ENCODE data around the gene HIVEP3.
A peak's percentile ranks its signal among the peaks of the same experiment; 100 is the strongest.

HIVEP3 gene

GRCh38 chr1:41475859-41476567, 442.7 kb downstream of the HIVEP3 start:
- DNase-seq, result peak; percentile 62

GRCh38 chr1:41475346-41475745, 443.4 kb downstream of the HIVEP3 start:
- DNase-seq, result no peak

- peak; percentile 54 for DNase-seq
Observed at GRCh38 chr1:41474490-41475271, 444.0 kb downstream of the HIVEP3 start.

- DNase-seq, result no peak
Observed at GRCh38 chr1:41473738-41474362, 444.9 kb downstream of the HIVEP3 start.

GRCh38 chr1:41471658-41472057, 447.1 kb downstream of the HIVEP3 start:
- no peak for DNase-seq

- DNase-seq, result no peak
Observed at GRCh38 chr1:41469706-41470105, 449.0 kb downstream of the HIVEP3 start.

GRCh38 chr1:41468122-41468762, 450.5 kb downstream of the HIVEP3 start:
- DNase-seq, result no peak

- no peak for DNase-seq
Observed at GRCh38 chr1:41467673-41468072, 451.0 kb downstream of the HIVEP3 start.

- DNase-seq, result no peak
Observed at GRCh38 chr1:41466146-41466545, 452.6 kb downstream of the HIVEP3 start.

- no peak for DNase-seq
Observed at GRCh38 chr1:41465741-41466140, 453.0 kb downstream of the HIVEP3 start.

- no peak for DNase-seq
Observed at GRCh38 chr1:41464885-41465284, 453.8 kb downstream of the HIVEP3 start.

- DNase-seq, result no peak
Observed at GRCh38 chr1:41463516-41463915, 455.2 kb downstream of the HIVEP3 start.

- DNase-seq, result no peak
Observed at GRCh38 chr1:41462680-41463004, 456.1 kb downstream of the HIVEP3 start.

GRCh38 chr1:41461790-41462679, 456.7 kb downstream of the HIVEP3 start:
- DNase-seq, result no peak

GRCh38 chr1:41456847-41457540, 461.7 kb downstream of the HIVEP3 start:
- DNase-seq, result peak; percentile 40
